Transverse colon (tissue), 4 donors: ENCODE data around the gene ADAM30. TPM values are rescaled to one million over a fixed set of nuclear protein-coding genes. Genes with fewer than 3 reads are reported as not detected.

Source experiments
- DNase-seq: peaks from one replicate; pipeline ENCODE4 v3.0.0-alpha.2; 2019
- H3K27ac ChIP-seq, 4 donors: fragments of 200-600 bp; sonication (generic); 2 replicates each; pipeline ENCODE4 v1.5.1; 2016 to 2018; ENCODE audit warnings: inconsistent platforms in 4 of 4
- H3K27me3 ChIP-seq: fragments of 200-600 bp; sonication (generic); 2 replicates; pipeline ENCODE4 v1.5.1; 2017; ENCODE audit warnings: inconsistent platforms
- H3K36me3 ChIP-seq, 4 donors: fragments of 200-600 bp; sonication (generic); 2 replicates each; pipeline ENCODE4 v1.5.1; 2017 to 2019; ENCODE audit warnings: inconsistent platforms in 4 of 4
- H3K4me1 ChIP-seq, 4 donors: fragments of 200-600 bp; sonication (generic); 2 replicates each; pipeline ENCODE4 v1.5.1; 2017 to 2020; ENCODE audit warnings: inconsistent platforms in 4 of 4
- H3K4me3 ChIP-seq, 4 donors: fragments of 200-600 bp; sonication (generic); 1 replicate in 1 of 4; 2 replicates in 3 of 4; pipeline versions ENCODE4 v1.5.1 to v1.6.1; 2017 to 2019; ENCODE audit warnings: inconsistent platforms in 4 of 4
- H3K9me3 ChIP-seq, 2 donors: fragments of 200-600 bp; sonication (generic); 2 replicates each; pipeline ENCODE4 v1.5.1; 2017 to 2019; ENCODE audit warnings: inconsistent platforms in 2 of 2
- CTCF ChIP-seq, 5 experiments: fragments of 200-600 bp in 3 of 5; fragments of 450-650 bp in 2 of 5; sonication (generic) in 3 of 5; IDR thresholded peaks; 1 replicate in 2 of 5; 2 replicates in 3 of 5; pipeline ENCODE4 v1.5.1; 2016 to 2017; ENCODE audit warnings: antibody characterized with exemption in 5 of 5, inconsistent platforms in 3 of 5, mild to moderate bottlenecking in 2 of 5, moderate library complexity in 1 of 5
- EP300 ChIP-seq: sonication (generic); formaldehyde crosslinking; IDR thresholded peaks from one replicate; pipeline ENCODE4 v1.6.1; 2017; ENCODE audit warnings: antibody characterized with exemption, low read depth
- POLR2A ChIP-seq: fragments of 450-650 bp; IDR thresholded peaks from one replicate; pipeline ENCODE4 v1.6.1; 2016; ENCODE audit warnings: antibody characterized with exemption, mild to moderate bottlenecking, moderate library complexity
- POLR2AphosphoS5 ChIP-seq, 3 donors: sonication (generic); formaldehyde crosslinking; IDR thresholded peaks; one replicate each; pipeline ENCODE4 v1.6.1; 2016; ENCODE audit warnings: antibody characterized with exemption in 3 of 3
- WGBS, 2 donors: methylation state at CpG; one replicate each; pipeline ENCODE4 v1.1.5; 2018; ENCODE audit warnings: low coverage in 1 of 2; 5-methylcytosine and 5-hydroxymethylcytosine counted together
- in situ Hi-C, 4 donors: fragments of 200-750 bp; cut with MboI; loops; one replicate each; pipeline versions ENCODE4 v1.15.0 to v1.15.1; 2017; ENCODE audit warnings: low sequenced_read_pairs in 3 of 4, low pct_ligation_motif_present in 1 of 4, low pct_unique_long_range_greater_than_20kb in 1 of 4
- intact Hi-C: fragments of 100-400 bp; cut with DNase I; formaldehyde crosslinking; loops from one replicate; pipeline ENCODE4 v1.15.1; 2023; ENCODE audit warnings: low total_unique reads
- total RNA-seq, 4 donors: library from RNA; depleted of rRNA; stranded (reverse); fragments of >200 nt; gene quantifications; one replicate each; pipeline ENCODE4 v1.1.0, GENCODE V29; 2016

The ADAM30 gene
- total RNA-seq, 4 donors from 2014 or later: not detected

GRCh38 chr1:119879510-119880434, 16.5 kb downstream of the ADAM30 start:
- no peaks in the 10 kb centered on the region for H3K9me3 ChIP-seq
- in situ Hi-C loops (no loop called here), intact Hi-C loops (no loop called here)
- no peak for DNase-seq
- H3K4me3 ChIP-seq: no peak overlapping the region
- no peaks in the 10 kb centered on the region for H3K27me3 ChIP-seq
- H3K4me1 ChIP-seq: peaks cover 0 to 5% (median 0%) of the 10 kb centered on the region in 4 donors
- 70 to 91% methylated on average over 5 to 12 of the region's 12 CpGs for WGBS, 2 donors
- no peaks in the 10 kb centered on the region for H3K36me3 ChIP-seq
- H3K27ac ChIP-seq: no peak overlapping the region
- TF ChIP-seq EP300 (no peak), CTCF (IDR thresholded peaks at IDR 0.05) (no peak), POLR2AphosphoS5 (IDR thresholded peaks at IDR 0.05) (no peak), POLR2A (no peak)

- TF ChIP-seq CTCF (IDR thresholded peaks at IDR 0.05): no peak
- TF ChIP-seq POLR2A: no peak
- no peak for TF ChIP-seq EP300
- no peak for TF ChIP-seq POLR2AphosphoS5 (IDR thresholded peaks at IDR 0.05)
- in situ Hi-C loops (no loop called here), intact Hi-C loops (no loop called here)
- no peak for DNase-seq
- Histone ChIP-seq H3K27me3 (no peaks in the 10 kb centered on the region), H3K4me1 (peaks cover 0 to 5% (median 2%) of the 10 kb centered on the region in 4 donors), H3K36me3 (no peaks in the 10 kb centered on the region), H3K27ac (no peak overlapping the region), H3K4me3 (no peak overlapping the region), H3K9me3 (no peaks in the 10 kb centered on the region)
These were observed 18.1 kb downstream of the ADAM30 start for GRCh38 chr1:119878171-119878570.

GRCh38 chr1:119874186-119874585, 22.1 kb downstream of the ADAM30 start:
- intact Hi-C loops (no loop called here), in situ Hi-C loops (loop anchor here in 1 of 4 donors (25.0 kb wide), 1 partner anchor 137 kb away; no protein-coding TSS in a partner anchor)
- TF ChIP-seq EP300: no peak
- TF ChIP-seq POLR2A: no peak
- no peak for TF ChIP-seq POLR2AphosphoS5 (IDR thresholded peaks at IDR 0.05)
- TF ChIP-seq CTCF (IDR thresholded peaks at IDR 0.05): no peak
- Histone ChIP-seq H3K4me3 (no peak overlapping the region), H3K27ac (peak overlapping the region in 1 of 4 donors; percentile 2), H3K4me1 (peaks cover 0 to 7% (median 0%) of the 10 kb centered on the region in 4 donors), H3K9me3 (no peaks in the 10 kb centered on the region), H3K36me3 (no peaks in the 10 kb centered on the region), H3K27me3 (no peaks in the 10 kb centered on the region)
- 20 to 71% methylated on average over 1 to 2 of the region's 2 CpGs for WGBS, 2 donors
- DNase-seq: no peak

GRCh38 chr1:119873135-119874015, 22.9 kb downstream of the ADAM30 start:
- no peak for DNase-seq
- in situ Hi-C loops (loop anchor here in 1 of 4 donors (25.0 kb wide), 1 partner anchor 136 kb away; no protein-coding TSS in a partner anchor), intact Hi-C loops (no loop called here)
- Histone ChIP-seq H3K4me1 (peaks cover 0 to 7% (median 0%) of the 10 kb centered on the region in 4 donors), H3K27me3 (no peaks in the 10 kb centered on the region), H3K27ac (peak overlapping the region in 2 of 4 donors; percentile 6 to 16), H3K9me3 (no peaks in the 10 kb centered on the region), H3K36me3 (no peaks in the 10 kb centered on the region), H3K4me3 (no peak overlapping the region)
- no peak for TF ChIP-seq EP300
- no peak for TF ChIP-seq POLR2AphosphoS5 (IDR thresholded peaks at IDR 0.05)
- TF ChIP-seq POLR2A: no peak
- no peak for TF ChIP-seq CTCF (IDR thresholded peaks at IDR 0.05)
- WGBS, 2 donors: 59% methylated on average over 3 to 4 of the region's 4 CpGs
